Fibroblast of skin of right biceps (primary cell): ENCODE data around the gene LAMA1.
A peak's percentile ranks its signal among the peaks of the same experiment; 100 is the strongest.
"Not testable (repeated sequence)": the region's sequence is repeated elsewhere in the genome, so short reads cannot be mapped to it uniquely, and the experiment has no call there.

Source experiments
- DNase-seq: peaks from one replicate; pipeline ENCODE4 v3.0.0-alpha.2; 2013

The LAMA1 gene, protein sequence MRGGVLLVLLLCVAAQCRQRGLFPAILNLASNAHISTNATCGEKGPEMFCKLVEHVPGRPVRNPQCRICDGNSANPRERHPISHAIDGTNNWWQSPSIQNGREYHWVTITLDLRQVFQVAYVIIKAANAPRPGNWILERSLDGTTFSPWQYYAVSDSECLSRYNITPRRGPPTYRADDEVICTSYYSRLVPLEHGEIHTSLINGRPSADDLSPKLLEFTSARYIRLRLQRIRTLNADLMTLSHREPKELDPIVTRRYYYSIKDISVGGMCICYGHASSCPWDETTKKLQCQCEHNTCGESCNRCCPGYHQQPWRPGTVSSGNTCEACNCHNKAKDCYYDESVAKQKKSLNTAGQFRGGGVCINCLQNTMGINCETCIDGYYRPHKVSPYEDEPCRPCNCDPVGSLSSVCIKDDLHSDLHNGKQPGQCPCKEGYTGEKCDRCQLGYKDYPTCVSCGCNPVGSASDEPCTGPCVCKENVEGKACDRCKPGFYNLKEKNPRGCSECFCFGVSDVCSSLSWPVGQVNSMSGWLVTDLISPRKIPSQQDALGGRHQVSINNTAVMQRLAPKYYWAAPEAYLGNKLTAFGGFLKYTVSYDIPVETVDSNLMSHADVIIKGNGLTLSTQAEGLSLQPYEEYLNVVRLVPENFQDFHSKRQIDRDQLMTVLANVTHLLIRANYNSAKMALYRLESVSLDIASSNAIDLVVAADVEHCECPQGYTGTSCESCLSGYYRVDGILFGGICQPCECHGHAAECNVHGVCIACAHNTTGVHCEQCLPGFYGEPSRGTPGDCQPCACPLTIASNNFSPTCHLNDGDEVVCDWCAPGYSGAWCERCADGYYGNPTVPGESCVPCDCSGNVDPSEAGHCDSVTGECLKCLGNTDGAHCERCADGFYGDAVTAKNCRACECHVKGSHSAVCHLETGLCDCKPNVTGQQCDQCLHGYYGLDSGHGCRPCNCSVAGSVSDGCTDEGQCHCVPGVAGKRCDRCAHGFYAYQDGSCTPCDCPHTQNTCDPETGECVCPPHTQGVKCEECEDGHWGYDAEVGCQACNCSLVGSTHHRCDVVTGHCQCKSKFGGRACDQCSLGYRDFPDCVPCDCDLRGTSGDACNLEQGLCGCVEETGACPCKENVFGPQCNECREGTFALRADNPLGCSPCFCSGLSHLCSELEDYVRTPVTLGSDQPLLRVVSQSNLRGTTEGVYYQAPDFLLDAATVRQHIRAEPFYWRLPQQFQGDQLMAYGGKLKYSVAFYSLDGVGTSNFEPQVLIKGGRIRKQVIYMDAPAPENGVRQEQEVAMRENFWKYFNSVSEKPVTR (N-terminal part only)

DNA sequence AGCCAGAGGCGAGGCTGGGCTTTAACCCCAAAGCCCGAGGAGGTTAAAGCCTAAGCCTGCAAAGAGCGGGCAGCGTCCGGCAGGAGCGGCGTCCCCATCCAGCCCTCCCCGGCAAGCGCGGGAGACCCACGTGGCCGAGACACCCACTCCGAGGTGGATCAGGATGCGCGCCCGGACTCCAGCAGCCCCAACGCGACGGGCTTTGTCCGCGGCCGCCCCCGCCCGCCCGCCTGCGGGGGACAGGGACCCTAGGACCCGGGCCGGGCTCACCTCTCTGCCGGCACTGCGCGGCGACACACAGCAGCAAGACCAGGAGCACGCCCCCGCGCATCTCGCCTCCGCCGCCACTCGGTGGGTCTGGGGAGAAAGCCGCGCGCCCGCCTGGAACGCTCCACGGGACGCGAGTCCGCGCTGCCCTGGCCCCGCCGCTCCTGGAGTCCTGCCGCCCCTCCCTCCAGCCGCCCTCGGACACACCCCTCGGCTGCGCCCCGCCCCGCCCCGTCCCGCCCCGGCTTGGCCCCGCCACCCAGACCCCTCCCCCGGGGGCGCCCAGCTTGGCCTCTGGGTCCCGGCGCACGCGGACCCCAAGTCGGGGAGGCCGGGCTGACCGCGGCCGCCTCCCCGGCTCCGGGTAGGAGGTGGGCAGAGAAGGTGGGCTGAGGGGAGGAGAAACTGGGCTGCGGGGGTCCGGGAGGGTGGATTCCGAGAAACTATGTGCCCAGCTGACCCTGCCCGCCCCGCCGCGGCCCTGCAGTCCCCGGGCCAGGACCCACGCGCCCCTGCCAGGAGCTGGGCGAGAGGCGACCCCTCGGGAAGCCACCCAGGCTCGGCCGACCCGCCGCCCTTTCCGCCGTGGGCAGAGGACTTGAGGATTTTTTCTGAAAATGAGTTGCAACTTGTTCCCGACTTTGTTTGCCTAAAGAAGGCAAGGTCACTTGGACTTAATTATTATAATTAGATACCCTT, at the start of gene LAMA1:
LAMA1 (minus strand) TSS at position 408 of the 966 bp plus-strand sequence; CDS start at position 331, 77 bp downstream.
- DNase-seq, result no peak

DNA sequence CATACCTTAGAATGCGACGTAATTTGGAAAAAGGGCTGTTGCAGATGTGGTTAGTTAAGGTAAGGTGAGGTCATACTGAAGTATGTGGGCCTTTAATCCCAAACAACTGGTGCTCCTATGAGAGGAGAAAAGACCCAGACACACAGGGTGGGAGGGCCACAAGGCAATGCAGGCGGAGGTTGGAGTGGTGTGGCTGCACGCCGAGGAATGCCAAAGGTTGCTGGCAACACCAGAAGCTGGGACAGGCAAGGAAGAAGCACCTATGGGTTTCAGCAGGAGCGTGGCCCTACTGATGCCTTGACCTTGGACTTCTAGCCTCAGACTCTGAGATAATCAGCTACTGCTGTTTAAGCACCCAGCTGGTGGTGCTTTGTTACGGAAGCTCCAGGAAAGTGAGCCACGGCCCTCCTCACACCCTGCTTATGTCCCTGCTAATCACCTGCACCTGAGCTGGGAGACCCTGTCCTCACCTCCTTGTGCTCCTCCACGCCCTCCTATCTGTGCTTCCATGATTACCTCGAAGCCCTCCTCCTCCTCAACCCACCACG, 48.3 kb upstream of the LAMA1 start:
- DNase-seq, result no peak

- DNase-seq, result peak; percentile 26
Observed at GRCh38 chr18:7164323-7165004, 46.9 kb upstream of the LAMA1 start.

DNA sequence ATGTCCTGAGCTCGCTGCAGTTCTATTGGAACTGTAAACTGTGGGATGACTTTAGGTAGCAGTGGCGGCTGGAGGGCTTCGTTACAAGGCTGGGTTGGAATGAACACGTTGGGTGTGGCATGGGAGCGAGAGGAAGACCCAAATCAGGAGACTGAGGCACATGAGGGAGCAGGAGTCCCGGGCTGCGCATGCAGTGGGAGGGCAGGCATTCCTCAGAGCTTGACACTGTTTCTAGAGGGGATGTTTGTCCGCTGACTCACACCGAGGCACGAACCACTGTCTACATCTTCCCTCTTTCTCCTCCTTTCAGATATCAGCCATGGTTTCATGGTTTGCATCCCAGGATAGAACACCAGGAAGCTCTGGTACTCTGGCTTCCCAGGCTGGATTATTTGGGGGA, 40.6 kb upstream of the LAMA1 start:
- DNase-seq, result peak; percentile 78

DNA sequence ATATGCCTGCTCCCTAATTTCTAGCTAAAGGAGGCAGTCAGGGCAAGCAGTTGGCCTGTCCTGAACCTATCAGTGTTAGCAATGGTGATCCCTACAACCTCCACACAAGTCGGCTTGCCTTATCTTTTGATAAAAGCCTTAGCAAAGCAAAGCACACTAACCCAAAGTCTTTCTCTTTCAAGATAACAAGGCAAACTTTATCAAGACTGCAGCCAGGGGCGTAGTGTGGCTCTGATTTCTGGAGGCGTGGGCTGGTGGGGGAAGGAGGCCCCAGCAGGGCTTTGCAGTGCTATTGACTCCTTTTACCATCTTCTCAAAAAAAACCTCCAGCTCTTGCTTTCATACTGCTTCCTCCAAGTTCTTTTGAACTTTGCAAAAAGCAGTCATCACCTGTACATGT, 40.2 kb upstream of the LAMA1 start:
- no peak for DNase-seq

DNA sequence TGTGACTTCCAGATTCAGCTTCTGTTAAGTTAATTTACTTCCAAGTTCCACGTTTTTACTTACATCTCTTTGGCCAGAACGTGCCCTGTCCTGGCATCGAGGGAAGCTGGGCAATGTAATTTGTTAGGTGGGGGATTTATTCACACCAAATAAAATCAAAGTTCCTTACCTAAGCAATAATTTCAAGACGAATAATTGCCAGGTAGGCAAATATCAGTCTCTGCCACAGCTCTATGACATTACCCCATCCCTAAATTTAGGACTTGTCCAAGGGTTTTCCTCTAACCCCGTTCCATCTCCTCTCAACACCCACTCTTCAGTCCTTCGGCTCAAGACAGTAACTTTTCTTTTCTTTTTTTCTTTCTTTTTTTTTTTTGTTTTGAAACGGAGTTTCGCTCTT, 38.3 kb upstream of the LAMA1 start:
- DNase-seq, result no peak

DNA sequence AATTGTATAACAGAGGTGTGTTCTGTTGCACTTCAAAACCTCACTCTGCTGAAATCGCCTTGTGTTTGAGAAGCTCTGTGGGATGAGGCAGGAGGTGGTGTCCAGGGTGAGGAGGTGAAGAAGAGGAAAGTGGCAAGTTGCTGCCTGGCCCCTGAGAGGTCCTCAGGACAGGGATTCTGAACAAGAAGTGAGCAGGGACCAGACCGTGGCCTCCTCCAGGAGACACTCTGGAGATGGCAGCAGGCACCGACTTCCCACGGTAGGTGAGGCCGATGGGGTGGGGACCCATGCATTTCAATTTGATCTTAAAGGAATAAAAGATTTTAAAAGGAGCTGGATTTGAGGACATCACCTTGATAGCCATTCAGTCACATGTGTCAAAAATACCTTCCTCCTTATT, 37.5 kb upstream of the LAMA1 start:
- no peak for DNase-seq

DNA sequence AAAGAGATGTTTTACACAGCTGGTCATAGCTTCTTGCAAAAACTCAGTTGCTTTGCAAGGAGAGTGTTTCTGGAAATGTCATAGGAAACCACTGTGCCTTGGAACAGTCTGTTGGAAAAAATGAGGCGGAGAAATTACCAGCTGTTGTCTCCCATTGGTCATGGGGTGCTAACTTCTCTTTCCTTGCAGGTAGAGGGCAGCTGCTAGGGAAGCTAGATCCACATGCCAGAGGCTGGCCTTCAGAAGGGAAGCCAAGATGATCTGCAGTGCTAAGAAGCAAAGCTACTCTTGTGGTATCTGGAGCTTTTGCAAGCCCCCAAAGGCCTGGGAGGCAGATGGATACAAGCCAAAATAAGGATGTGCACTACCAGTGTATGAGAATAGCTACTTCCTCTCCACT, 34.8 kb upstream of the LAMA1 start:
- DNase-seq, result no peak

DNA sequence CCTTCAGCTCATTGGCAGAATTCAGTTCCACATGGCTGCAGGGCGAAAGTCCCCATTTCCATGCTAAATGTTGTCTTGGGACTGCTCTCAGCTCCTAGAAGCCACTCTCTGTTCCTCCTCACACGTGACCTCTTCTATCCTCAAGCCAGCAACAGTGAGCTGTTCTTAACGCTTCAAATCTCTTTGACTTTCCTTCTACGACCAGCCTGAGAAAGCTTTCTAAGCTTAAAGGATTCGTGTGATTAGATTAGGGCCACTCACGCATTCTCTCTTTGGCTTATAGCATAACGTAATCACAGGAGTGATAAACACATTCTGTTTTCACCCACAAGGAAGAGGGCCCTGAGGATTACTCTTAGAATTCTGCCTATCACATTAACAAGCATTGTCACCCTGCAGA, 29.8 kb upstream of the LAMA1 start:
- no peak for DNase-seq

DNA sequence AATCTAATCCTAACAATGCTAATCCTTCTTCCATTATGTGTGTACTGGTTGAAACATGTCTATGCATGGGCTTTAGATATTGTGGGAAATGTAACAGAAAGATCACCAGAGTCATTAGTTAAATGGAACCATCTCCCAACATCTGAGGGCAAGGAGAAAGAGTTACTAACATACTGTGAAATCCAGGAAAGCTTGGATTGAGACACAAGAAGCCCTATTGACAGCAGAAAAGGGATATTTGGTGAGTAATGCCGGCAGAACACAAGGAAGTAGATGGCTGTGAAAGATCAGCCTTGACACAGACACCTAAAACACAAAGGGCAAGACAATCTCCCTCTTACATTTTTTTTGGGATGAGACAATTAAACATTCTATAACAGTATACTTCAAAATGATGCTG, 28.5 kb upstream of the LAMA1 start:
- no peak for DNase-seq

GRCh38 chr18:7144921-7145320, 27.3 kb upstream of the LAMA1 start:
- DNase-seq, result not testable (repeated sequence)

GRCh38 chr18:7141287-7141686, 23.7 kb upstream of the LAMA1 start:
- DNase-seq, result no peak

- DNase-seq, result no peak
Observed at GRCh38 chr18:7139409-7139808, 21.8 kb upstream of the LAMA1 start.

DNA sequence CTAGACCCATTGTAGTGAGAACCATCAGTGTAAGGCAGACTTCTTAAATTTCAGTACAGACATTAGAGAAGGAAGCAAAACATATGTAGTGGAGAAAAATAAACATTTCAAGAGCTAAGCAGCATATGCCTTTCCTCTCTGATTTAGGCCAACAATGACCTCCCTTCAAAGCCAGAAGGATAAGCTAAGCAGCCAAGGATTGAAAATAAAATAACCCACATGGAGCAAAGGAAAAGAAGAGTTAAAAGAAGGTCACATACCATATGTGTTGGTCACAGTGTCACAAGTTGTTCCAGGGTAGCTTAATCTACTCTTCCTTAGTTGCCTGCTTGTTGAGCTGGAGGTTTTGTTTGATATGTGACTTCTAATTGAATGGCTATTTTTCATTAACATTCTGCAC, 15.6 kb upstream of the LAMA1 start:
- peak; percentile 22 for DNase-seq

GRCh38 chr18:7132356-7133150, 15.0 kb upstream of the LAMA1 start:
- no peak for DNase-seq

DNA sequence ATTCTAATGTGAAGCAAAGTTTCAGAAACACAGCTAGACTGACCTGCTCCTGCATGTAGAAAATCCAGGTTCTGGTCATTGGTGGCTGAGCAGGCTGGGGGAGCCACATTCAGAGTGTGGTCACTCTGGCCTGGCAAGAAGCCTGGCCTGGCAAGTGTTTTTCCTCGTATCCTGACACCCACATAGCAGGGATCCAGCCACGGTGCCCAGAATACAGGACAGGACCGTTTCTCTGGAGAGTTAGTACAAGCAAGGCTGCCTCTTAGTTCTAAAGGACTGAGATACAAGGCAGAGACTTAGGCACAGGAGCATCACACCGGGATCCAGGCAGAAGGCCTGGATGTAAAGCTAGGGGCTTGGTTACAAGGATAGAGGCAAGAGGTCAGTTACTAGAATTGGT, 4.8 kb upstream of the LAMA1 start:
- no peak for DNase-seq

DNA sequence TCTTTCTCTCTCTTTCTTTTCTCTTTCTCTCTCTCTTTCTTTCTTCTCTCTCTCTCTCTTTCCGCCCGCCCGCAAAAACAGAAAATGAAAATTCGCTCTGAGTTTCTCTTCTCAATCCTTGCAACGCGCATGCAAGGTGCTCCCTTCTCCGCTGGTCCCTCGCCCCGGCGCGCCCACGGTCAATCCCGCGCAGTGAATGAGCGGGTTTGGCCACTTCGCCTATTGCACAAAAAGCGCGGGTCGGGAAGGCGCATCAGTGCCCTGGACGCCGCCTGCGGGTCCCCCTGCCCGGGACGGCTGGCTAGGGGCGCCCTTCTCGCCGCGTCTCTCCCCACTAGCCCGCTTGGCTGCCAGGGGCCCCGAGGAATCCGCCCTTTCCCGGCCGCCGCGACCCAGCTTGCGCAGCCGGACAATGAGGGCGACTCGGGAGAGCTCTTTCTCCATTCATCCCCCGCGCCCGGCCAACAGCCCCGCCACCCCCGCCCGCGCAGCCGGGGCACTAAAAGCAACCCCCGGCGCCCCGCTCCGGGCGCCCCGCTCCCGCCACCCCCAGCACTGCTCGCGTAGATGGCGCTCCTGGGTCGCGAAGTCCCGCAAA, 706 bp downstream of the LAMA1 start:
- no peak for DNase-seq

DNA sequence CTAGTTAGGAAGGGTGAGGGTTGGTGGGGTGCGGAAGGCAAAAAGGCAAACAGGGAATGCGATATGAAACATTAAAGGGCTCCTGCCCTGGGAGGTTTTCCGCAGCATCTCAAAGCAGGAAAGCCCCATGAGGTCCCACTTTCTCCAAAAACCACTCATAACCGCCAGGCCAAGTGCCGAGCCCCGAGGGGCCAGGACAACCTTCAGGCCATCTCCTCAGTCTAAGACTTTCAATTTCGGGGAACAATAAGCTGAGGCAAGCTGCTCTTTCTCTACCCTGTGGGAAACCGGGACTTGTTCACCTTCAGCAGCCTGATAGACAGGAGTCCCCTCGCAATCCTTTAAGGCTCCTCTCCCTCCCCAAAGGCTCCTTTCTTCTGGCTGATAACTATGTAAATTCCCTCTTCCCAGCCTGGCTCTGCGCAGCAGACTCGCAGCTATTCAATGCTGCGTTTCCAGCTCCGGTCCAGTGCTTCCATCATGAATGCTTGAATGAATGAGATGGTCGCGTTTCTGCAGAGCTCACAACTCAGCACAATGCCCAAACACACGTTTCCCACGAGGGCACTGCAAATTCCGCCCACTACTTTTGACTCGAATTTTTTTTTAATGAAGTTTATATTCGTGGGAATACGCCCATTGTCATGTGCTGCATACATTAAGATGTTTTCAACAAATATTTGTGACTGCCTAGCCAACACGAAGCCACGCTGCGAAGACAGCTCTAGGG, 1.4 kb downstream of the LAMA1 start:
- DNase-seq, result no peak

DNA sequence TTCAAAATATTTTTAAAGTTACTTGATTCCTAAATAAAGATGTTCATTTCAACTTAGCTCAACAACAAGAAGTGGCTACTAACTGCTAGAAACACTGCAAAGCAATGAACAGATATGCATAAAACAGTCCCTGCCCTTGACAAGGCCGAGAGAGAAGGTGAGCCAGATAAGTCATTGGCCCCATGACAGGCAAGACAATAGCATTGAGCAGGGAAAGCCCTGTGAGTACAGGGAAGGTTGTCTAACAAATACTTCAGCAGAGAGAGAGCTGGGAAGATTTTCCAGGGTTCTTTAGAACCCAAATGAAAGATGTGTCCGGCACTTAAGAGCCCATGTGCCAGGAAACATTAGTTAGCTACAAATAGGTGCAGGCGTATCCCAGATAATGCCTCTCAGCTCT, 4.7 kb downstream of the LAMA1 start:
- DNase-seq, result no peak
